Ecto neural progenitor cell (in vitro differentiated cells): ENCODE measurements around the gene F2RL2.

Experiments used
- DNase-seq: peaks from one replicate; pipeline ENCODE4 v3.0.0-alpha.2; 2018; ENCODE audit warnings: low spot score

F2RL2 gene

GRCh38 chr5:76622973-76623596 is at the start of gene F2RL2:
TSS of gene F2RL2 (minus strand) at chr5:76623403. CDS start at chr5:76623230, 173 bp downstream.
- DNase-seq, result peak; percentile 57

- no peak for DNase-seq
Measured at GRCh38 chr5:76672242-76672641, 49.0 kb upstream of the F2RL2 start.

GRCh38 chr5:76670508-76670907 is 47.3 kb upstream of the F2RL2 start:
- no peak for DNase-seq

GRCh38 chr5:76669245-76669644 is 46.0 kb upstream of the F2RL2 start:
- no peak for DNase-seq

GRCh38 chr5:76667495-76667894 is 44.3 kb upstream of the F2RL2 start:
- DNase-seq, result no peak

GRCh38 chr5:76664079-76664478 is 40.9 kb upstream of the F2RL2 start:
- DNase-seq, result no peak

- DNase-seq, result no peak
Measured at GRCh38 chr5:76663573-76663972, 40.4 kb upstream of the F2RL2 start.

GRCh38 chr5:76662521-76662920 is 39.3 kb upstream of the F2RL2 start:
- DNase-seq, result no peak

- DNase-seq, result no peak
Measured at GRCh38 chr5:76660360-76660759, 37.2 kb upstream of the F2RL2 start.

GRCh38 chr5:76657683-76658311 is 34.6 kb upstream of the F2RL2 start:
- DNase-seq, result no peak

- no peak for DNase-seq
Measured at GRCh38 chr5:76657091-76657490, 33.9 kb upstream of the F2RL2 start.

- no peak for DNase-seq
Measured at GRCh38 chr5:76652809-76653414, 29.7 kb upstream of the F2RL2 start.

GRCh38 chr5:76649140-76649539 is 25.9 kb upstream of the F2RL2 start:
- no peak for DNase-seq

- DNase-seq, result no peak
Measured at GRCh38 chr5:76643371-76643770, 20.2 kb upstream of the F2RL2 start.

- no peak for DNase-seq
Measured at GRCh38 chr5:76642390-76643040, 19.3 kb upstream of the F2RL2 start.

- peak; percentile 71 for DNase-seq
Measured at GRCh38 chr5:76641514-76642120, 18.4 kb upstream of the F2RL2 start.

- DNase-seq, result no peak
Measured at GRCh38 chr5:76638479-76638878, 15.3 kb upstream of the F2RL2 start.

GRCh38 chr5:76637490-76637889 is 14.3 kb upstream of the F2RL2 start:
- no peak for DNase-seq

- DNase-seq, result no peak
Measured at GRCh38 chr5:76634661-76635060, 11.5 kb upstream of the F2RL2 start.

- no peak for DNase-seq
Measured at GRCh38 chr5:76626738-76627137, 3.5 kb upstream of the F2RL2 start.

GRCh38 chr5:76625087-76625815 is 2.0 kb upstream of the F2RL2 start:
- no peak for DNase-seq

- no peak for DNase-seq
Measured at GRCh38 chr5:76622076-76622475, 1.1 kb downstream of the F2RL2 start.
